GM15510 (cell line): ENCODE data around the gene PLPPR4.

Experiments
- POLR2A ChIP-seq: IDR thresholded peaks from 3 replicates; pipeline ENCODE4 v1.6.1; 2011; ENCODE audit warnings: borderline replicate concordance; ENCODE audit not compliant: insufficient read length; ENCODE audit errors: extremely low read depth

Gene PLPPR4

DNA sequence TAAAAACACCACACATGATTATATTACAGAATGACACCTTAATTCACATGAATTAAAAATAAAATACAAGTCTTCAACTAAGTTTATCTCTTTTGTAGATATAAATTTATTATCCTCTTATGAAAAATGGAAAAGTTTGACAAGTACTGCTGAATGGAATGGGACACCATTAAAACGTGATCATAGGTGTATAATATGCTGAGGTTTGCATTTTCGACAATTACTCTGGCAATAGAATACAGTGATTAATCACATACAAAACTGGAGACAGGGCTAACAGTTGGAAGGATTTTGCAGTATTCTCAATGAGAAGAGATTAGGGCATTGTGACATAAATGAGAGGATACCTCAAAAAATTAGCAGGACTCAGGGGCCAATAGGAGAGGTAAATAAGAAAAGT lies 17.1 kb upstream of the PLPPR4 start:
- TF ChIP-seq POLR2A, result no peak

DNA sequence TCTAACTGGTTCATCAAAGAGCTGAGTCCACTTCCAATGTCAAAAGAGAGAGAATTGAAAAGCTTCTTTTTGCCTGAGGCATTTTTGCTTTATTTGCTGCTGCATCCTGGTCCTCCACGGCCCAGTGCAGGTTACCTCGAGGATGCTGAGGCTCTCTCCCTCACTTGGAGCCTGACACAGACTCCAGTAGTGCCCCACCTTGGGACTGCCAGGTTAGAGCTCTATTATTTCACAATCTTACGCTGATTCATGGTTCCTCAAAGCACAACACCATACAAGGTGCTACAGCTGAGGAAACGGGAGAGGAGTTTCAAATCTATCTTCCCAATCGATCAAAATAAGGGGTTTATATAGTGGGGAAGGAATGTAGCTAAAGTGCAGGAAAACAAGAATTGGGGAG lies 13.6 kb upstream of the PLPPR4 start:
- TF ChIP-seq POLR2A, result no peak

DNA sequence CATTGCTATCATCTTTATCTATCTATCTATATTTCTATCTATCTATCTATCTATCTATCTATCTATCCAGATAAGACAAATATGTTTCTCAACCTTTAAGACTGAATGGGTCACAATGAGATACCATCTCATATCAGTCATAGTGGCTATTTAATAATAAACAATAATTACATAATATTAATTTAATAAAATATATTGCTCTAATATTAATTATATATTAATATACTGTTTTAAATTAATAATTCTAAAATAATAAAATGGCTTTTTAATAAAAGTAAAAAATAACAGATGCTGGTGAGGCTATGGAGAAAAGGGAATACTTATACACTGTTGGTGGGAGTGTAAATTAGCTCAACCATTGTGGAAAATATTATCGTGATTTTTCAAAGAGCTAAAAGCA lies 13.0 kb upstream of the PLPPR4 start:
- TF ChIP-seq POLR2A, result no peak

DNA sequence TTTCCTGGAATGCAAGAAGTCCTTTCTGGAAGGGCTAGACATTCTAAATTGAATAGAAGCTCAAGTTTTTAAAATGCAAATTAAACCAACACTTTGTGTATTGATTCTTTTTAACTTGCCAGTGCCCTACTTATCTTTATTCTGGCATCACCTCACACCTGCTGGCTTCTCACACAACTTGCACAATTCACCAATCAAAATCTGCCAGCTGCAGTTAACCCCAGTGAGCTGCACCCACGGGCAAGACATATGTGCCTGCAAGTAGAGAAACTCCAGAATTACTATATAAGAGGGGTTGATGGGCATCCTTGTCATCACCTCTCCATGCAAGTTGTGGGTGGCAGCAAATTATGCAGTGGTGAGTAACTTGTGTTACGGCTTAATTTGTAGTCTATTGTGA lies 11.7 kb upstream of the PLPPR4 start:
- no peak for TF ChIP-seq POLR2A

DNA sequence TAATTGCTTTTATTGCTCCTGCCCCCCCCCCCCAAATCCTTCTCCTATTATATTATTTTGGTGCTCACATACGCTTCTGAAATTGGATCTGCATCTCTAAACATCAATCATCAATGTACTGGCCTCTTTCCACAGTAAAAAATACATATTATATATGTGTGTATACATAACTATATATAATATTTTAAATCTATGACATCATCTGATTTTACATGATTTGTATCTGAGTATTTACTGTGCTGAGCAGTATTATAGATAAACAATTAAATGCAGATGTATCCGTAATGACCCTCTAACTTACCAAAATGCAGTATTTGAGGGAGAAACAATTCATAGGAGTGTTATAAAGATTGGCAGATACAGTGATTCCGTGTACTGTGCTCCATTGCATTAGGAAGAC lies 832 bp downstream of the PLPPR4 start:
- no peak for TF ChIP-seq POLR2A

DNA sequence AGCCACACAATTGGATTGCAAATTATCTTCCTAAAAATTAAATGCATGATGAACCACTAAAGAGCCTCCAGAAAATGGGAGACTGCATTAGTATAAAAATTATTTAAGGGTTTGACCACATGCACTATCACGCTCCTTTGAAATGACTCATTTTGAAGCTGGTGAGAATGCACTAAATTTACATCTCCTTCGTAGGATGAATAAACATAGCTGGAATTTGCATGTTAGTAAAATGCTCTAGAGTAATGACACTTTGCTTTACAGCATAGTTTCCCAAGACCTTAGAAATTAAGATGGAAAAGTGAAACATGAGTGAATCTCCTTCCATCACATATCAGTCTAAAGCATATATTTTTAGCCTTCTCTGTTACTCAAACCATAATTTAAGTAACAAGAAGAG lies 2.4 kb downstream of the PLPPR4 start:
- no peak for TF ChIP-seq POLR2A

DNA sequence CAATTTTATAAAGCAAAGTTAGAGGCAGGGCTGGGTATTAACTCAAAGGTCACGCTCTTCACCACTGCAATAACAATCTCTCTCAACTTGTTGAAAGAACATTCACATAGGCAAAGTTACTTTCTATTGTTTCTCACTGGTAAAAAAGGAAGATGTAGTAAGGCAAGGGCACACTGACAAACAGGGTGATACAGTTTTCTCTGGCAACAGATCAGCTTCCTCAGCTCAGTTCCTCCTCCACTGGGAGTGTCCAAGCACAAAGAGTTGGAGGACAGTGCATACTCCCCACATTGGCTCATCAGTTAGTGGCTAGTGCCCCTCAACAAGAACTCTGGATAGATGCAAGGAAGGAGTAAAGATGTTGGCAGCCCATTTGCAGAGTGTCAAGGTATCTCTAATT lies 3.7 kb downstream of the PLPPR4 start:
- TF ChIP-seq POLR2A, result no peak

DNA sequence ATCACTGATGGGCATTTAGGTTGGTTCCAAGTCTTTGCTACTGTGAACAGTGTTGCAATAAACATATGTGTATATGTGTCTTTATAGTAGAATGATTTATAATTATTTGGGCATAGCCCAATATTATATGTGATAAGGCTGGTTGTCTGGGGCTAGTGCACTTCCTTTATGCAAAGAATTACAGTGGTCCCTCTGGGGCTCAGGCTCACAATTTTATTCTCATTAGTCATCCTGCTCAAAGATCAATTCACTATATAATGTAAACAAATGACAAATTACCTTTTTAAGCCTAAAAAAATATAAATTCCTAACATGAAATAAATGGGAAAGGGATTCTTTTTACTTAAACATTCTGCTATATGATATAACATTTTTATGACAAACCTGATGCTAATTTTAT lies 5.0 kb downstream of the PLPPR4 start:
- no peak for TF ChIP-seq POLR2A

DNA sequence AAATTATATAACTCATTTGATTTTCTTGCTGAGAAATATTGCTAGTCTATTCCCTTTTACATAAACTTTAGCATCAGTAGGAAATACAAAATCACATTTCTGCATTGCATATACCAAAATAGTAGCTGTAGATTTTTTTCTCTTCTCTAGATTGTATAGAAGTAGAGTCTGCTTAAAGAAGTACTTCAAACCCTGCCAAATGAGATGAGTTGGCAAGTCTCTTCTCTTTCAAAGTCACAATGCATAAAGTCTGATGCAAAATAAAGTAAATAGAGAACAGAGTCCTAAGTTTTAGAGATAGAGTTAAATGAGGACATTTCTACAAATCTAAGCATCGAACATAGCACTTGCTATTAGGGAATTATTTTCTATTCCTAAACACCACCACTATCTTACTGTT lies 6.4 kb downstream of the PLPPR4 start:
- TF ChIP-seq POLR2A, result no peak

DNA sequence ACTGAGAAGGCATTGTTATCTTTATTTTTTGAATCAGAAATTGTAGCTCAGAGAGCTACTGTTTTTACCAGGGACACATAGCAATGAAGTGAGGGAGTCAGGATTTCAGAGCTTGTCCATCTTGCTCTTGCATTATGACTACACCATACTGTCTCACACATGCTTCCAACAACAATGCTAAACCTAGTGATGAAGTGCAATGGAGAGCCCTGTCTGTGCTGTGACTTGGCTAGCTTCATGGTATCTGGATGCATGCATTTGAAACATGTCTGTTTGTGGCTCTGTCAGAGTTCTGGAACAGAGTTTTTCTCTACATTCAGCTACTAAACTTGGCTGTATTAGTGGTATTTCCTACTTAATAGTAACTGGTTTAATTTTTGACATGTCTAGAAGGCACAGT lies 7.0 kb downstream of the PLPPR4 start:
- TF ChIP-seq POLR2A, result no peak

DNA sequence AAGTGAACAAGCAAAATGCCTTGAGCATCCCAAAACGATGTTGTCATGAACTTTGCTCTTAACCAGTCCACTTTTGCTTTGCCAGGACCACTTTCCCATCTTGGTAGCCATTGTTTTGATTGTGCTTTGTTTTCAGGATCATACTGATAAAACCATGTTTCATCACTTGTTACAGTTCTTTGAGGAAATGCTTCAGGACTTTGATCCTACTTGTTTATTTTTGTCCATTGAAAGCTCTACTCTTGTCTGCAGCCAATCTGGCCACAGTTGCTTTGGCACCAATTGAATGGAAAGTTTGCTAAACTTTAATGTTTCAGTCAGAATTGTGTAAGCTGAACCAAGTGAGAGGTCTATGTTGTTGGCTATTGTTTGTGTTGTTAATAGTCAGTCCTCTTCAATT lies 12.8 kb downstream of the PLPPR4 start:
- no peak for TF ChIP-seq POLR2A

DNA sequence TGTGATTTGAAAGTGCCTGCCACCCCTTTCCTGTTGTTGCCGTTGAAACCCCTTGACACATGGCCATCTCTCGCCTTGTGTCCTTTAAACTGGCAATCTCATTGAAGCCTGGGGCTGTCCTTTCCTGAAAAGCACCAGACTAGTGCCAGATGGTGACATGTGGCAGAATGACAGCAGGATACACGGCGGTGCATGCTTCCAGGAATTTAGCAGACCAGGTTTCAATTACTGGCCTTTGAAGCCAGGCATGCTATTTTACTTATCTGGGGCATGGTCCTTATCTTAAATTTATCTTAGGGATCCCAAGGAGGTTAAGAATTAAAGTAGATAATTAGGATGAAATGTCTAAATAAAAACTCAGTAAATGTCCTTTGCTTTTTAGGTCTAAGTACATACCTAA lies 15.2 kb downstream of the PLPPR4 start:
- TF ChIP-seq POLR2A, result no peak

DNA sequence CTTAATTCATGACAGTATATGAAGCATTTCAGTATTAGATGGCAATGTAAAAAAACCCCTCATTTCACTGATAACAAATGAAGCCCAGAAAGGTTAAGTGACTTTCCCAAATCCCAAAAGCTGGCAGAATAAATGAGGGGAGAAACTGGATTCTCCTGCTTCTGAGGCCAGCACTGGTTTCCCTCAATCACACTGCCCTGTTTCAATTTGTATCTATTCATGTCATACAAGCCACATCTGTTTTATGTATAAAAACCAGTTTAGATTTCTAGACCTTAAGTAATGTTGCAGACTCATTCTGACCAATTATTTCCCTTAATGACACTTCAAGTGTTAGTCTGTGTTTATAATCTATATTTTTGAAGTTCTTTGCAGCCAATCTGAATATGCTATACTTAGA lies 16.8 kb downstream of the PLPPR4 start:
- no peak for TF ChIP-seq POLR2A

DNA sequence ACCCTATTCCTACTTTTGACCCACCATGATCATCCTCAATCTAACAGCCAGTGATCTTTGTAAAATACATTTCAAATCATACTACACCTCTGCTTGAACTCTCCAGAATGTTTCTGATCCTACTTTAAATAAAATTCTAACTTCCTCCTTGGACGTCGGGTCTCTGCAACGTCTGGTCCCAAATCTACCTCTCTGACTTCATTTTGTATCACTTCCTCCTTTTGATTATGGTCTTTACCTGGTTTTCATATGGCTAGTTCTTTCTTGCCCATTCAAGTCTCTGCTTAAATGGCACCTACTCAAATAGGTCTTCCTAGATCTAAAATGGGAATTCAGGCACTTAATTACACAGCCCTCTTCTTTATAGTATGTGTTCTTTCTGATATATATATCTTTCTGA lies 18.2 kb downstream of the PLPPR4 start:
- TF ChIP-seq POLR2A, result no peak

DNA sequence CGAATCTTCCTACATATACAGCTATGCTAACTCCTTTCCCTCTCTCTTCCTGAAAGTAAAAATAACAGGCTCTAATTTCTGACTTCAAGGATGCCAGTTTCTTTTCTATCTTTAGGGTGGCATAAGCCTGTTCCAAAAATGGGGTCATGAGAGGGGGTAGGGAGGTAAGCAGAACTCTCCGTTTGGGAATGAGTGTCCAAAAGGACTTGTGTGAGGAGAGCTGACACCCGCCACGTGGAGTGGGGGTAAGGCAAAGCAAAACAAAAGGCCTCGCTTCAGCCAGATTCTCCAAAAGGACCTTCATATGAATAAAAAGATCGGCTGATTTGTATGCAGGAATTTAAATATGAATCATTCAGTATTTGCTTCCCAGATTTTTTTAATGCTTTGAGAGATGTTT lies 28.6 kb downstream of the PLPPR4 start:
- TF ChIP-seq POLR2A, result no peak

DNA sequence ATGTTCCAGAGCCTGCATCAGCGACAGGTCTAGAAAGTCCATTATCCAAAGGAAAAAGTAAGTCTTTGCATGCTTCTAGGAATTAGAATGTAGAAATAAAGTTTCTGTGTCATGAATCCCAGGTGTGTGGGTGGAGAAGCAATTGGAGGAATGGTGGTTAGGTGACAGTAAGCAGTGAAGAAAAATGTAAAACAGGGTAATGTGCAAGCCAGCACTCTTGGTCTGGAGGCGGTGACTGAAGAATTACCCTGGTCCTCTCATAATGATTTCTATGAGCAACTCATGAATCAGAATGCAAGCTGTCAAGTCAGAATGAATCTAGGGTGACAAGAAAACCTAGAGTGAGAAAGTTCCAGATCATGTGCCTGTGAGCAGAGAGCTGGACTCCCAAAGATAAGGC lies 33.6 kb downstream of the PLPPR4 start:
- TF ChIP-seq POLR2A, result no peak

DNA sequence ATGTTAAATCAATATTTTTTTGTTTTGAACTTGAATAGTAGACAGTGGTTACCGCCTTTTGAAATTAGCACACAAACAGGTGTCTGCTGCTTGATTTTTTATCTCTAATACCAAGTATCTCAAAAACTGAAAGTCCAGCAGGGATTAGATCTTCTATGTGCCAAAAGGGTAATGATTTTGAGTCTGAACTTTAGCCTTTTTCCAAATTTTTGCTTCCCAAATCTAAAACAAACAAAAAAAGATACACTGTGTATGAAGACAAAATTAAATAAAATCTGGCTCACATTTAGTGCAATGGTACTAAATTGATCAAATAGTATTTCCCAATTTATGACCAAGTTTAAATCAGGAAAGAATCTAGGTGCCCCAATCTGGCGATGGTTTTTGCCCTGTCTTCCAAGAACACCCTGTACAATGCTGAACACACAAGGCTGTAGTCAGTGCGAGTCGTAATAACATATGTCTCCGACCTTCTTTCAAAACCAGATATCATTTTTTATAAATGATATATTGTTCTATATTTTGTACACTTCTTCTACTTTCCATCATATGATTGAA lies 40.5 kb downstream of the PLPPR4 start:
- TF ChIP-seq POLR2A, result no peak

DNA sequence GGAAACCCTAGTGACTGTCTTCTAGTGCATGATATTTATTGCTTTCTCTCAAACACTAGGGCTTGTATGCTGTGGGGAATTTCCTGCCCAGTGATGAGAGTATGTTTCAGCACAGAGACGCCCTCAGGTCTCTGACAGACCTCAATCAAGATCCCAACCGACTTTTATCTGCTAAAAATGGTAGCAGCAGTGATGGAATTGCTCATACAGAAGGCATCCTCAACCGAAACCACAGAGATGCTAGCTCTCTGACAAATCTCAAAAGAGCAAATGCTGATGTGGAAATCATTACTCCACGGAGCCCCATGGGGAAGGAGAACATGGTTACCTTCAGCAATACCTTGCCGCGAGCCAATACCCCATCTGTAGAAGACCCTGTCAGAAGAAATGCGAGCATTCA lies 41.3 kb downstream of the PLPPR4 start:
- no peak for TF ChIP-seq POLR2A

DNA sequence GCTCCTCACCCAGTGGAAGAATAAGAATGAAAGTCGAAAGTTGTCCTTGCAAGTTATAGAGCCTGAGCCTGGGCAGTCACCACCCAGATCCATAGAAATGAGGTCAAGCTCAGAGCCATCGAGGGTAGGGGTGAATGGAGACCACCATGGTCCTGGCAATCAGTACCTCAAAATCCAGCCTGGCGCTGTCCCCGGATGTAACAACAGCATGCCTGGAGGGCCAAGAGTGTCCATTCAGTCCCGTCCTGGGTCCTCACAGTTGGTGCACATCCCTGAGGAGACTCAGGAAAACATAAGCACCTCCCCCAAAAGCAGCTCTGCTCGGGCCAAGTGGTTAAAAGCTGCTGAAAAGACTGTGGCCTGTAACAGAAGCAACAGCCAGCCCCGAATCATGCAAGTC lies 41.8 kb downstream of the PLPPR4 start:
- no peak for TF ChIP-seq POLR2A

DNA sequence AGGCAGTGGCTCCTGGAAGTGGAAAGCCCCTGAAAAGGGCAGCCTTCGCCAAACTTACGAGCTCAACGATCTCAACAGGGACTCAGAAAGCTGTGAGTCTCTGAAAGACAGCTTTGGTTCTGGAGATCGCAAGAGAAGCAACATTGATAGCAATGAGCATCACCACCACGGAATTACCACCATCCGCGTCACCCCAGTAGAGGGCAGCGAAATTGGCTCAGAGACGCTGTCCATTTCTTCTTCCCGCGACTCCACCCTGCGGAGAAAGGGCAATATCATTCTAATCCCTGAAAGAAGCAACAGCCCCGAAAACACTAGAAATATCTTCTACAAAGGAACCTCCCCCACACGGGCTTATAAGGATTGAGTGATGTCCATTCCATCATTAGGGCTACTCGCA lies 42.4 kb downstream of the PLPPR4 start:
- TF ChIP-seq POLR2A, result no peak
